GM12891 (cell line): Measurements from ENCODE around the gene HDAC4.

ENCODE experiments used
- DNase-seq: peaks from one replicate; pipeline ENCODE4 v3.0.0; 2011; ENCODE audit warnings: low spot score; ENCODE audit not compliant: insufficient read length
- FAIRE-seq: peaks from 2 replicates; lab custom pipeline; 2011; peaks lifted over from hg19 to GRCh38; lab: Jason Lieb, UNC
- PAX5 ChIP-seq: IDR thresholded peaks from 2 replicates; pipeline ENCODE4 v1.6.1; 2011; ENCODE audit warnings: low read length, moderate library complexity, mild to moderate bottlenecking; ENCODE audit not compliant: insufficient read depth, severe bottlenecking
- POLR2A ChIP-seq: IDR thresholded peaks from 2 replicates; pipeline ENCODE4 v1.6.1; 2011; ENCODE audit warnings: low read depth, low read length, control low read depth
- POLR2AphosphoS5 ChIP-seq: IDR thresholded peaks from 2 replicates; pipeline ENCODE4 v1.6.1; 2011; ENCODE audit warnings: low read depth, low read length, control low read depth
- POU2F2 ChIP-seq: IDR thresholded peaks from 2 replicates; pipeline ENCODE4 v1.6.1; 2011; ENCODE audit warnings: low read depth, mild to moderate bottlenecking, control low read depth, low read length, moderate library complexity
- SPI1 ChIP-seq: IDR thresholded peaks from 2 replicates; pipeline ENCODE4 v1.6.1; 2011; ENCODE audit warnings: low read depth, low read length, control low read depth
- TAF1 ChIP-seq: IDR thresholded peaks from 2 replicates; pipeline ENCODE4 v1.6.1; 2011; ENCODE audit warnings: low read depth, low read length, control low read depth

HDAC4 gene

DNA sequence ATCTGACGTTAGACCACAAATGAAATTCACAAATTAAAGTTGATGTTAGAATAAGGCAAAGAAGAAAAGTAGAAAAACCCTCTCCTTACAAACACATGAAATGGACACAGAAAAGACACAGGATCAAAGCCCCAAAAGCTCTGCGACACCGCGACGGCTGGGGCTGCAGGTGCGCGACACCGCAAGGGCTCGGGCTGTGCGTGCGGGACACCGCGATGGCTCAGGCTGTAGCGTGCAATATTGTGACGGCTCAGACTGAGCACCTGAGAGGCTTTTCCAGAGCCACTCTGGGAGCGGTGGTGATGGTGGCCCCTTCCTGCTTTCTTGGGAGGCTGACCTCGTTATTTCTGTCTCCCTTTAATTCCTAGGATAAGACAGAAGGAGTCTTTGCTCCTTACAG, 296.0 kb downstream of the HDAC4 start:
- DNase-seq (no peak), FAIRE-seq (no peak)
- TF ChIP-seq TAF1 (no peak), POLR2A (no peak), POU2F2 (no peak), POLR2AphosphoS5 (no peak), PAX5 (no peak), SPI1 (no peak)

DNA sequence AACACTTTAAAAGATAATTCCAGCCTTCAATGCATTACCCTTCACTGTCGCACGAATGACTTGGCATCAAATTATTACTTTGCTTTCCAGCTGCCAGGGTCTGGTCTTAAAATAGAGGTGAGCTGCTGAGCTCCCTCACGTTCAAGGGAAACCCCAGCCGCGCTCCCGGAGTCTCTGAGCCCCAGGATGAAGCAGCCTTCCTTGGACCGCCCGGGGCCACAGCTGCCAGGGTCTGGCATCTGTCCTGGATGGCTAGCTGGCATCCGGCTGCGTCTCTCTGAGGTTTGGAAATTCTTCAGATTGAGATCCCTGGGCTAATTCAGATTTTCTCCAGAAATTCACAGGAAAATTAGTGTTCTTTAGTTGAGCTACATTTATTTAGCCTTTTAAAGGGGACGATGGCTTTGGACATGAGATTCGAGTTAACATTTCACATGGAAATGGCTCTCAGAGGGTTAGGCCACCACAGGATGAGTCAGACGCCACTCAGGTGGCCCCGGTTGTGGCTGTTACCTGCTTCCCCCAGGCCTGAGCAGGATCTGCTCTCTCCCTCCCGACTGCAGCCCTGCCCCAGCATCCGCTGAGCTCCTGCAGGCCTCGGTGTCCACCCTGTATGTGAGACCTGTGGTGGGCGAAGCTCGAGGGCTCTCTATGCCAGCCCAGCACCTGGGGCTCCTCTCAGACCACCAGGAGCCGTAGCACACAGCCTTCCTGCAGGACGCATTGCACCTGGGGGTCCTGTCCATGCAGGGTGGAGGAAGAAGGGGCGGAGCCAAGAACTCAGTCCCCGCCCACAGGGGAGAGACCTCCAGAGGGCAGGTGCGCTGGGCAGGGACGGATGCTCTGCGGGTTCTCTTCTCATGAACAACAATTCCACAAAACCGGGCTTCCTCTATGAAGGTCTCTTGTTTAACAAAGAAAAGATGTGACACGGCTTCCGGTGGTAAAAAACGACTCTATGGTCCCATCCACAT, 297.4 kb downstream of the HDAC4 start:
- FAIRE-seq: no peak
- no peak for TF ChIP-seq POLR2AphosphoS5
- TF ChIP-seq POLR2A: no peak
- TF ChIP-seq PAX5: no peak
- no peak for TF ChIP-seq POU2F2
- no peak for TF ChIP-seq TAF1
- TF ChIP-seq SPI1: no peak
- no peak for DNase-seq

DNA sequence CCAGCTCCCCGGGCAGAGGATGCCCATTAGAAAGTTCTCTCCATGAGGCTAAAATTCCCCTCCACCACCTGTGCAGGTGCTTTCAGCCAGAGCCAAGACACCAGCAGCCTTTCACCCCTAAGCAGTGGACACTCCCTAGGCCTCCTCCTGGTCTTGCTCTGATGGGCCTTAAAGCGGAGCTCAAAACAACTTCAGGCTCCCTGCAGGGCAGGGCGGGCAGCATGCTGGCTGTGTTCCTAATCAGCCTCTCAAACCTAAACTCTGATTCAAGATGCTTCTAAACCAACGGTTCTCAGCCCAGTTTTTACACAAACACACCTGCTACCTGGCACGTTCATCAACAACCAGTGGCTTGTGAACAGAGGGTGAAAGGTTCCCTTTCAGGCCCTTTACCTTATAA, 298.6 kb downstream of the HDAC4 start:
- DNase-seq: no peak
- TF ChIP-seq SPI1 (no peak), PAX5 (no peak), POLR2A (no peak), POLR2AphosphoS5 (no peak), POU2F2 (no peak), TAF1 (no peak)
- FAIRE-seq: no peak

DNA sequence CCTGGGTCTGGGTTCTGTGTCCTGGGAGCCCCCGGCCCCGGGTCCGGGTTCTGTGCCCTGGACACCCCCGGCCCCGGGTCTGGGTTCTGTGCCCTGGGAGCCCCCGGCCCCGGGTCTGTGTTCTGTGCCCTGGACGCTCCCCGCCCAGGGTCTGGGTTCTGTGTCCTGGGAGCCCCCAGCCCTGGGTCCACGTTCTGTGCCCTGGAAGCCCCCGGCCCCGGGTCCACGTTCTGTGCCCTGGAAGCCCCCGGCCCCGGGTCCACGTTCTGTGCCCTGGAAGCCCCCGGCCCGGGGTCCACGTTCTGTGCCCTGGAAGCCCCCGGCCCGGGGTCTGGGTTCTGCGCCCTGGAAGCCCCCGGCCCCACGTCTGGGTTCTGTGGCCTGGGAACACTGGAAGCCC, 299.0 kb downstream of the HDAC4 start:
- DNase-seq (no peak), FAIRE-seq (no peak)
- no peak for TF ChIP-seq PAX5
- no peak for TF ChIP-seq POLR2AphosphoS5
- no peak for TF ChIP-seq SPI1
- no peak for TF ChIP-seq POLR2A
- no peak for TF ChIP-seq TAF1
- no peak for TF ChIP-seq POU2F2

DNA sequence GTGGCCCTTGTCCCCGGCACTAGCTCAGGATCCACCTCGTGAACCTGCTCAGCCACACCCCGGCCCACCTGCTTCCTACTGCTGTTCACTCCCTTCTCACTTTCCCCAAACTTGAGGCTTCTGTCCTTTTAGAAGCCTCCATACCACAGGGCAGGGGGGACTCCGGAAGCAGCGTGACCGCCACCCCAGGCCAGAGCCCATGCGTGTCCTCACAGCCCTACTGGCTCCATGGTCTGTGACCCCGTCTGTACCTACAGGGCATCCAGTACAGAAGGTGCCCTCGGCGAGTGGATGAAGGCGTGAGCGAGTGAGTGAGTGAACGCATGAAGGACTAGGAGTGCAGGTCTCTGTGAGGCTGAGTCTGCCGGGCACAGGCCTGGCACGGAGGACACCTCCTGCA, 299.7 kb downstream of the HDAC4 start:
- no peak for DNase-seq
- no peak for TF ChIP-seq TAF1
- TF ChIP-seq POLR2A: no peak
- no peak for FAIRE-seq

- TF ChIP-seq POLR2A (no peak), PAX5 (no peak), SPI1 (no peak), POU2F2 (no peak), TAF1 (no peak), POLR2AphosphoS5 (no peak)
- no peak for FAIRE-seq
Observed at GRCh38 chr2:239099474-239099873, 301.3 kb downstream of the HDAC4 start.

DNA sequence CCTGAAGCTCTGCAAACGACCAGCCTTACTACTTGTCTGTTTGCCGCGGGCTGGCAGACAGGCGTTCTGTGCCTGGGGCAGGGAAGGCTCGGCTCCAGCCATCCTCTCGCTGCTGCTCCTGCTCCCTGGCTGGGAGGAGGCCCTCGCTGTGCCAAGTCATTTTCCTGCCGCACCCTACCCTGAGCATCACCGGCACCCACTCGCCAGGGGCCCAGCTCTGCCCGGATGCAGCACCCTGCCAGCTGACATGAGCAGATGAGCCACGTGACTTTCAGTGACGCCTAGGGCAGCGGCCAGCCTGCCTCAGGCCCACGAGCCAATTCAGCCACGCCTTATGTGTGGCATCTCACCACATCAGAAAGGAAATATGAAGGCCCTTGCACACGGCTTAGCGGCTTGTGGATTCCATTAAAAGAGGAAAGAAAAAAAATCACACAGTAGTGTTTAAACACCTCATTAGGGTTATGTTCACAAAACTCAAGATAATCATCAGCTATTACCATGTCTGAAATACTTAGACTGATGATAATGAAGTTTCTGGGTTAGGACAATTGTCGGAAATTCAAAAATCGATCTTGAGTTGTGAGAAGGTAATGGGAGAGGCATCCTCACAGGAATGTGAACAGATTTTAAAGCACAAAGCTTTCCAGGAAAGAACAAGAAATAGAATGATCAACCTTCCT, 302.4 kb downstream of the HDAC4 start:
- FAIRE-seq: no peak
- no peak for DNase-seq
- no peak for TF ChIP-seq POLR2A
- no peak for TF ChIP-seq POLR2AphosphoS5
- no peak for TF ChIP-seq PAX5
- no peak for TF ChIP-seq SPI1
- no peak for TF ChIP-seq TAF1
- no peak for TF ChIP-seq POU2F2

More at GRCh38 chr2:239099474-239099873, 301.3 kb downstream of the HDAC4 start:
- no peak for DNase-seq

DNA sequence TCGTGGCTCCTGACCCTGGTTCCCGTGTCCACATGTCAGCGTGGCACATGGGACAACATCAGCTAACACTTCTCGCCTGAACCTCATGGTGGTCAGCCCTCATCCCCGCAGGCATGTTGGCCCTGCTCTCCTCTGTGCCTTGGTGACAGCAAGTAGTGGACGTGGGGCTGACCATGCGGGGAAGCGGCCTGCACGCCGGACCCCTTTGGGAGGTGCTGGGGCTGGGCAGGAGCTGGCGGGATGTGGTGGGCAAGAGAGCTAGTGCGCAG, 303.5 kb downstream of the HDAC4 start:
- DNase-seq (no peak), FAIRE-seq (no peak)
- TF ChIP-seq POLR2AphosphoS5: no peak
- TF ChIP-seq SPI1: no peak
- TF ChIP-seq POLR2A: no peak
- TF ChIP-seq POU2F2: no peak
- TF ChIP-seq TAF1: no peak
- no peak for TF ChIP-seq PAX5

DNA sequence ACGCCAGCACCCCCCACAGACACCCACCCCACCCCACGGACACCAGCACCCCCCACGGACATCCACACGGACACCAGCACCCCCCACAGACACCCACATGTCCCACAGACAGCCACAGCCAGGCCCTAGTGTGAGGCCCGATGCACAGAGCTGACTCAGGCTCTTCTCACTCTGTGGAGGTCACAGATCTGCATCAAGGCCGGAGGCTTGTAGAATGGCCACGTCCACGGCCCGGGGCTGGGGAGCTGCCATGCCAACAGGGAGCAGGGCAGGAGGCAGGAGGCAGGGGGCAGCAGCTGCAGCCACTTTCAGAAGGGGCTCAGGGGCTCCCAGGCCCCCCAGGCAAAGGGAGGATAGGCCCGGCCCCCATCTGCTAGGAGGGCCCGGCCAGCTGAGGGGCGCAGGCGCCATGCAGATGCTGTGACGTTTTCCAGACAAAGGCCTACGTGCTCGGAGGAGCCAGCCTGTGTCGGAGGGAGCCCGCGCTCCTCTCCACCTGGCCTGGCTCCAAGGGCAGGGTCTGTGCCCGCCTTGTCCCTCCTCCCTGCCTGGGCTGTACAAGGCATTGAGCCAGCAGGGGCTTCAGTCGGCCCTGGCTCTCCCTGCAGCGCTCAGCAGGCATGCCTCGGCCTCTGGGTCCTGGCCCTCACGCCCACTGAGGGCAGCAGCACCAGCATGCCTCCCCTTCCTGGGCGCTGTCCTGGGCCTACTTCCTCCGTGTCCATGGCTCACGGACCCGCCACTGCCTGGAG, 304.0 kb downstream of the HDAC4 start:
- DNase-seq (no peak), FAIRE-seq (no peak)
- TF ChIP-seq PAX5 (no peak), POLR2A (no peak), POU2F2 (no peak), SPI1 (no peak), POLR2AphosphoS5 (no peak), TAF1 (no peak)

DNA sequence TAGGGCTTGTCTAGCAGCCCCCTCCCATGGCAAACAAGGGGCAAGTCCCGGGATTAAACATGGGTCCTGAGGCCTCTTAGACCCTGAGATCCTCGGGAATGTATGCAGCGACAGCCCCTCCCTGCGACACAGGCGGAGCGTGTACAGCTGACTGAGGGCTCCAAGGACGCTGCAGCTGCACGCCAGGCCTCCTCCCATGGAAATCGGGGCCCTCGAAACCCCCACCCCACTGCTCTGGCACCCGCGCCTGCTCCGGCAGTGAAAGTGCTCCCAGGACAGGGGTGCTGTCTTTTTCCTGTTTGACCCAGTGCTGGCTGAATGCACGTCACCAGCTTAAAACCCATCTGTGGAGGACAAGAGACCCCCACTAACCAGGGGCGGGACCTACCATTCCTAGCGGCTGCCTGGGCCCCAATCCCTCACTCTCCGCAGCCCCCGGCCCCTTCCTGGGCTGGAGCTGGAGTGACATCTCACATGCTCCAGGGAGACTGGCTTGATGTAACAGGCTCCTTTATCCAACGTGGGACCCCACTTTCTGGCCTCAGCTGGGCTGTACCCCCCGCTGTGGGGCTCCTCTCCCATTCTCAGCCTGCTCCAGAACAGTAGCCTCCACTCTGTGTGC, 305.2 kb downstream of the HDAC4 start:
- FAIRE-seq (no peak), DNase-seq (no peak)
- TF ChIP-seq TAF1: no peak
- TF ChIP-seq POLR2AphosphoS5: no peak
- no peak for TF ChIP-seq POLR2A
- no peak for TF ChIP-seq SPI1
- TF ChIP-seq PAX5: no peak
- TF ChIP-seq POU2F2: no peak
